ENCODE data around the gene ZNF281.

DNA sequence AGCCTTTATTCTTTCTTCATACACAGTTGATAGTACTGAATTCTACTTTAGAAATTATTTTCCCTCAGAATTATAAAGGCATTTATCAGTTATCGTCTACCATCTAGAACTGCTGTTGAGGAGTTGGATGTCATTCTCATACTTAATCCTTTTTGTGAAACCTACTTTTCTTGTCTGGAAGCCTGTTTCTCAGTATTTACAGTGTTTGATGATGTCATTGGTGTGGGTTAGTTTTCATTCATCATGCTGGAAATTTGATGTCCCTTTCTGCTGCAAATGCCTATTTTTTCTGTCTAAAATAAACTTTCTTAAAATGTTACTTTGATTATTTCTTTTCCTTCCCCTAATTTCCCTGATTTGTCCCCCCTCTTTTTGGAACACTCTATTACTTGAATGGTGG lies 22.8 kb upstream of the ZNF281 start:
- TF ChIP-seq, protein P1, sequence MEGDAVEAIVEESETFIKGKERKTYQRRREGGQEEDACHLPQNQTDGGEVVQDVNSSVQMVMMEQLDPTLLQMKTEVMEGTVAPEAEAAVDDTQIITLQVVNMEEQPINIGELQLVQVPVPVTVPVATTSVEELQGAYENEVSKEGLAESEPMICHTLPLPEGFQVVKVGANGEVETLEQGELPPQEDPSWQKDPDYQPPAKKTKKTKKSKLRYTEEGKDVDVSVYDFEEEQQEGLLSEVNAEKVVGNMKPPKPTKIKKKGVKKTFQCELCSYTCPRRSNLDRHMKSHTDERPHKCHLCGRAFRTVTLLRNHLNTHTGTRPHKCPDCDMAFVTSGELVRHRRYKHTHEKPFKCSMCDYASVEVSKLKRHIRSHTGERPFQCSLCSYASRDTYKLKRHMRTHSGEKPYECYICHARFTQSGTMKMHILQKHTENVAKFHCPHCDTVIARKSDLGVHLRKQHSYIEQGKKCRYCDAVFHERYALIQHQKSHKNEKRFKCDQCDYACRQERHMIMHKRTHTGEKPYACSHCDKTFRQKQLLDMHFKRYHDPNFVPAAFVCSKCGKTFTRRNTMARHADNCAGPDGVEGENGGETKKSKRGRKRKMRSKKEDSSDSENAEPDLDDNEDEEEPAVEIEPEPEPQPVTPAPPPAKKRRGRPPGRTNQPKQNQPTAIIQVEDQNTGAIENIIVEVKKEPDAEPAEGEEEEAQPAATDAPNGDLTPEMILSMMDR (IDR thresholded peaks at IDR 0.05; ENCODE audit: low read depth, low read length, missing input control): no peak
- TF ChIP-seq YY1 (IDR thresholded peaks at IDR 0.05) (no peak), JUND (IDR thresholded peaks at IDR 0.05) (no peak), NR2F2 (IDR thresholded peaks at IDR 0.05) (no peak), SP1 (IDR thresholded peaks at IDR 0.05) (no peak), GABPA (IDR thresholded peaks at IDR 0.05 in 1 of 2, conservative IDR thresholded peaks at IDR 0.05 in 1 of 2) (no peak), RAD21 (IDR thresholded peaks at IDR 0.05) (no peak)
- TF ChIP-seq, protein P2, sequence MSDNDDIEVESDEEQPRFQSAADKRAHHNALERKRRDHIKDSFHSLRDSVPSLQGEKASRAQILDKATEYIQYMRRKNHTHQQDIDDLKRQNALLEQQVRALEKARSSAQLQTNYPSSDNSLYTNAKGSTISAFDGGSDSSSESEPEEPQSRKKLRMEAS (IDR thresholded peaks at IDR 0.05): no peak
- TF ChIP-seq, protein P3, sequence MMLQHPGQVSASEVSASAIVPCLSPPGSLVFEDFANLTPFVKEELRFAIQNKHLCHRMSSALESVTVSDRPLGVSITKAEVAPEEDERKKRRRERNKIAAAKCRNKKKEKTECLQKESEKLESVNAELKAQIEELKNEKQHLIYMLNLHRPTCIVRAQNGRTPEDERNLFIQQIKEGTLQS (IDR thresholded peaks at IDR 0.05): no peak
- TF ChIP-seq, protein P4, sequence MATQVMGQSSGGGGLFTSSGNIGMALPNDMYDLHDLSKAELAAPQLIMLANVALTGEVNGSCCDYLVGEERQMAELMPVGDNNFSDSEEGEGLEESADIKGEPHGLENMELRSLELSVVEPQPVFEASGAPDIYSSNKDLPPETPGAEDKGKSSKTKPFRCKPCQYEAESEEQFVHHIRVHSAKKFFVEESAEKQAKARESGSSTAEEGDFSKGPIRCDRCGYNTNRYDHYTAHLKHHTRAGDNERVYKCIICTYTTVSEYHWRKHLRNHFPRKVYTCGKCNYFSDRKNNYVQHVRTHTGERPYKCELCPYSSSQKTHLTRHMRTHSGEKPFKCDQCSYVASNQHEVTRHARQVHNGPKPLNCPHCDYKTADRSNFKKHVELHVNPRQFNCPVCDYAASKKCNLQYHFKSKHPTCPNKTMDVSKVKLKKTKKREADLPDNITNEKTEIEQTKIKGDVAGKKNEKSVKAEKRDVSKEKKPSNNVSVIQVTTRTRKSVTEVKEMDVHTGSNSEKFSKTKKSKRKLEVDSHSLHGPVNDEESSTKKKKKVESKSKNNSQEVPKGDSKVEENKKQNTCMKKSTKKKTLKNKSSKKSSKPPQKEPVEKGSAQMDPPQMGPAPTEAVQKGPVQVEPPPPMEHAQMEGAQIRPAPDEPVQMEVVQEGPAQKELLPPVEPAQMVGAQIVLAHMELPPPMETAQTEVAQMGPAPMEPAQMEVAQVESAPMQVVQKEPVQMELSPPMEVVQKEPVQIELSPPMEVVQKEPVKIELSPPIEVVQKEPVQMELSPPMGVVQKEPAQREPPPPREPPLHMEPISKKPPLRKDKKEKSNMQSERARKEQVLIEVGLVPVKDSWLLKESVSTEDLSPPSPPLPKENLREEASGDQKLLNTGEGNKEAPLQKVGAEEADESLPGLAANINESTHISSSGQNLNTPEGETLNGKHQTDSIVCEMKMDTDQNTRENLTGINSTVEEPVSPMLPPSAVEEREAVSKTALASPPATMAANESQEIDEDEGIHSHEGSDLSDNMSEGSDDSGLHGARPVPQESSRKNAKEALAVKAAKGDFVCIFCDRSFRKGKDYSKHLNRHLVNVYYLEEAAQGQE (IDR thresholded peaks at IDR 0.05): no peak

Measured in liver (tissue), 3 donors.